NCI-H524 treated with DMSO at 0.1 percent for 48 hours (cell line): ENCODE results near the gene ADAMTS17.

Experiments used
- DNase-seq: peaks from one replicate; lab custom pipeline; 2025; lab: John Stamatoyannopoulos, UW

ADAMTS17 gene

GRCh38 chr15:100276506-100276905 lies 65.3 kb downstream of the ADAMTS17 start:
- DNase-seq: peak; percentile 30

GRCh38 chr15:100275641-100276040 lies 66.1 kb downstream of the ADAMTS17 start:
- no peak for DNase-seq

GRCh38 chr15:100269831-100270230 lies 71.9 kb downstream of the ADAMTS17 start:
- DNase-seq: no peak

GRCh38 chr15:100266166-100266565 lies 75.6 kb downstream of the ADAMTS17 start:
- DNase-seq: no peak

GRCh38 chr15:100265641-100266035 lies 76.1 kb downstream of the ADAMTS17 start:
- DNase-seq: no peak

GRCh38 chr15:100264994-100265640 lies 76.7 kb downstream of the ADAMTS17 start:
- DNase-seq: no peak

GRCh38 chr15:100263721-100264455 lies 77.9 kb downstream of the ADAMTS17 start:
- DNase-seq: no peak

GRCh38 chr15:100263031-100263430 lies 78.7 kb downstream of the ADAMTS17 start:
- DNase-seq: no peak

- DNase-seq: no peak
Observed at GRCh38 chr15:100261302-100262240, 80.2 kb downstream of the ADAMTS17 start.

- no peak for DNase-seq
Observed at GRCh38 chr15:100259266-100259665, 82.5 kb downstream of the ADAMTS17 start.

GRCh38 chr15:100256970-100257650 lies 84.7 kb downstream of the ADAMTS17 start:
- no peak for DNase-seq

- no peak for DNase-seq
Observed at GRCh38 chr15:100256101-100256969, 85.4 kb downstream of the ADAMTS17 start.

- no peak for DNase-seq
Observed at GRCh38 chr15:100255644-100256043, 86.1 kb downstream of the ADAMTS17 start.

- DNase-seq: no peak
Observed at GRCh38 chr15:100254691-100255090, 87.1 kb downstream of the ADAMTS17 start.

GRCh38 chr15:100254285-100254684 lies 87.5 kb downstream of the ADAMTS17 start:
- no peak for DNase-seq

GRCh38 chr15:100253640-100254039 lies 88.1 kb downstream of the ADAMTS17 start:
- no peak for DNase-seq

- no peak for DNase-seq
Observed at GRCh38 chr15:100252779-100253417, 88.9 kb downstream of the ADAMTS17 start.

- DNase-seq: no peak
Observed at GRCh38 chr15:100252359-100252758, 89.4 kb downstream of the ADAMTS17 start.

GRCh38 chr15:100250176-100250800 lies 91.5 kb downstream of the ADAMTS17 start:
- no peak for DNase-seq
